ENCODE results near the gene NTF3. TPM values are rescaled to one million over a fixed set of nuclear protein-coding genes. Genes with fewer than 3 reads are reported as not detected.

NTF3 gene
- 1 to 10 TPM; 4.1 to 6.4 (median 5.5) TPM for polyA plus RNA-seq (ENCODE audit: insufficient read length in 3 of 3)
- long read RNA-seq, donor 1, partial matches to known transcripts: 0 of 2 reads
- long read RNA-seq, donor 1, other reads (novel, unspliced or antisense): 0 of 2 reads
- long read RNA-seq, donor 2, transcript NTF3-202 (2 exons, 1,336 nt): major isoform, 5 of 8 reads
- long read RNA-seq, donor 2, partial matches to known transcripts: 0 of 8 reads
- long read RNA-seq, donor 2, other reads (novel, unspliced or antisense): 0 of 8 reads
- long read RNA-seq, donor 3, transcript NTF3-201 (1 exons, 1,028 nt): major isoform, 8 of 14 reads
- long read RNA-seq, donor 3, transcript NTF3-202 (2 exons, 1,336 nt): minor isoform, 5 of 14 reads
- long read RNA-seq, donor 3, partial matches to known transcripts: 0 of 14 reads
- long read RNA-seq, donor 3, other reads (novel, unspliced or antisense): 0 of 14 reads
- long read RNA-seq, donor 4, partial matches to known transcripts: 0 of 1 reads
- long read RNA-seq, donor 4, other reads (novel, unspliced or antisense): 0 of 1 reads
- long read RNA-seq, donor 5: 0 reads
- long read RNA-seq, donor 6, partial matches to known transcripts: 0 of 4 reads
- long read RNA-seq, donor 6, other reads (novel, unspliced or antisense): 0 of 4 reads
- long read RNA-seq, donor 7, partial matches to known transcripts: 0 of 5 reads
- long read RNA-seq, donor 7, other reads (novel, unspliced or antisense): 0 of 5 reads
- long read RNA-seq, donor 8, transcript NTF3-201 (1 exons, 1,028 nt): major isoform, 6 of 12 reads
- long read RNA-seq, donor 8, transcript NTF3-202 (2 exons, 1,336 nt): major isoform, 6 of 12 reads
- long read RNA-seq, donor 8, partial matches to known transcripts: 0 of 12 reads
- long read RNA-seq, donor 8, other reads (novel, unspliced or antisense): 0 of 12 reads
- long read RNA-seq, donor 9, partial matches to known transcripts: 0 of 4 reads
- long read RNA-seq, donor 9, other reads (novel, unspliced or antisense): 0 of 4 reads
- long read RNA-seq, donor 10, partial matches to known transcripts: 0 of 5 reads
- long read RNA-seq, donor 10, other reads (novel, unspliced or antisense): 0 of 5 reads
- long read RNA-seq, donor 11, partial matches to known transcripts: 0 of 1 reads
- long read RNA-seq, donor 11, other reads (novel, unspliced or antisense): 0 of 1 reads
- long read RNA-seq, donor 12, partial matches to known transcripts: 0 of 4 reads
- long read RNA-seq, donor 12, other reads (novel, unspliced or antisense): 0 of 4 reads
- long read RNA-seq, donor 13: 0 reads
- long read RNA-seq, donor 14, partial matches to known transcripts: 0 of 2 reads
- long read RNA-seq, donor 14, other reads (novel, unspliced or antisense): 0 of 2 reads
- long read RNA-seq, donor 15, partial matches to known transcripts: 0 of 3 reads
- long read RNA-seq, donor 15, other reads (novel, unspliced or antisense): 0 of 3 reads
- long read RNA-seq, donor 16, transcript NTF3-201 (1 exons, 1,028 nt): major isoform, 7 of 14 reads
- long read RNA-seq, donor 16, transcript NTF3-202 (2 exons, 1,336 nt): major isoform, 7 of 14 reads
- long read RNA-seq, donor 16, partial matches to known transcripts: 0 of 14 reads
- long read RNA-seq, donor 16, other reads (novel, unspliced or antisense): 0 of 14 reads

DNA sequence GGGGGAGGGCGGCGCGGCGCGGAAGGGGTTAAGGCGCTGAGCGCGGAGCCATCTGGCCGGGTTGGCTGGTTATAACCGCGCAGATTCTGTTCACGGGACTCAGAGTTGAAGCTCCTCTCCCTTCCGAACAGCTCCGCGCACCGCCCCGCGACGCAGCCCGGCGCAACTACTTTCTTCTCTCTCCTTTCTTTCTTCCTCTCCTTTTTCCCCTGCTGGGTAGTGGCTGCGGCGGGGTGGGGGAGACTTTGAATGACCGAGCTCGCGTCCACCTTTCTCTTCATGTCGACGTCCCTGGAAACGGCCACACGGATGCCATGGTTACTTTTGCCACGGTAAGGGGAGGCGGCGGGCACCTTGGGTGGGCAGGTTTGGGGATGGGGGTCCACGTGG is at the start of gene NTF3:
TSS of gene NTF3 (plus strand) at position 98 of the 390 bp plus-strand sequence. CDS start at position 315, 217 bp downstream.
- no peak for DNase-seq (ENCODE audit: extremely low read depth in 1 of 11, low read depth in 9 of 11, low spot score in 4 of 11)

DNA sequence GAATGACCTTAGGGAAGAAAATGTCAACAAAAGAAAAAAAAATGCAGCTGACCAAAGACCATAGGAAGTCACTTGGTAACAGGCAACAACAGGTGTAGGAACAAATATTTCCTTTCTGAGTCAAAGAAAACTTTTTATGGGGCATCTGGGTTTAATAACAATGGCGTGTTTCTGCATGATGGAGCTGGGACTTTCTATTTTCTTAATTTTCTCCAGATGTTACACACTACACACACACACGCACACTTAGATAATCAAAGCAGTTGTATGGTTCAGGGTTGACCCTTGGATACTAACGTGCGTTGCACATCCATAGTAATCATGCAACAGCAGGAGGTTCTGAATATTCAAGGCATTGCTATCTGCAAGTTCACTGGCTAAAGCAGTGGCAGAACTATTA is 47.9 kb upstream of the NTF3 start:
- DNase-seq (ENCODE audit: extremely low read depth in 1 of 11, low read depth in 9 of 11, low spot score in 4 of 11): no peak

DNA sequence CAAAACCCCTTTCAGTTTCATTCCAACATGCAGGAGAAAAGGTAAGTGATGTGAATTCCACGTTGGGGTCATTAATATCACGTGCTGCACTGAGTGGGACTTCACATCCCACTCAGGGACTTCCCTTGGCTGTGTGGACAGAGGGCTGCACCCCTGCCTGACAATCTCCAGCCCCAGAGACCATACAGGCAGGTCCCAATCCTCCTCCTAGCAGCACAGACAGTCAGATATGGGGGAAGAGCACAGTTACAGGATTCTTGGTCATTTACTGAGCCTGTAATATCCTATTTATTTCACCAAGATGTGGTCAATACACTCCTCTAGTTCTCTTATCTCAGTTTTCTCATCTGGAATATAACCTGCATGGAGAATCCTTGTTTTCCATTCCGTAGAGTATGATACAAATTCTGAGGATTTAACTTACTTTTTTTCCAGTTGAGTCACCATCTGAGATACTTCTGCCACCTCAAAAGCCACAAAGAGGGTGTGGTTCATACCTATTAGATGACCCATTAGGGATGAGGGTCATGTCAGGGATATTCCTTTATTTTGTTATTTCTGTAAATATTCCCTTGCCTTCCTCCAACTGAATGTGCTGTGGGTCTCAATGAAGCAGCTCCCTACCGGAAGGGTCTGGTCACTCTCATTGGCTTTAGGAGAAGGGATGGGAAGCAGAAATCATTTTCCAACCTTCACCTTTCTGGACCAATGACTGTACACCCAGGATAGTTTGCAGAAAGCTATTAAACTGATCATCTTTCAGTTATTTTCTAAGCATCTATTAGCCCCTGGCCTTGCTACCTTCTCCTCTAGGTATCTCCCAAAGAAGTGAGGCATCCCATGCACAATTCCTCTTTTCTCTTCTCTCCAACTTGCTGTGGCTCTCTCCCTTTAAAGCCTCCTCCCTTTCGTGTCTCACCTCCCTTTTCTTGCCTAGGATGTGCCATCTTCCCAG is 43.0 kb upstream of the NTF3 start:
- DNase-seq (ENCODE audit: extremely low read depth in 1 of 11, low read depth in 9 of 11, low spot score in 4 of 11): no peak

DNA sequence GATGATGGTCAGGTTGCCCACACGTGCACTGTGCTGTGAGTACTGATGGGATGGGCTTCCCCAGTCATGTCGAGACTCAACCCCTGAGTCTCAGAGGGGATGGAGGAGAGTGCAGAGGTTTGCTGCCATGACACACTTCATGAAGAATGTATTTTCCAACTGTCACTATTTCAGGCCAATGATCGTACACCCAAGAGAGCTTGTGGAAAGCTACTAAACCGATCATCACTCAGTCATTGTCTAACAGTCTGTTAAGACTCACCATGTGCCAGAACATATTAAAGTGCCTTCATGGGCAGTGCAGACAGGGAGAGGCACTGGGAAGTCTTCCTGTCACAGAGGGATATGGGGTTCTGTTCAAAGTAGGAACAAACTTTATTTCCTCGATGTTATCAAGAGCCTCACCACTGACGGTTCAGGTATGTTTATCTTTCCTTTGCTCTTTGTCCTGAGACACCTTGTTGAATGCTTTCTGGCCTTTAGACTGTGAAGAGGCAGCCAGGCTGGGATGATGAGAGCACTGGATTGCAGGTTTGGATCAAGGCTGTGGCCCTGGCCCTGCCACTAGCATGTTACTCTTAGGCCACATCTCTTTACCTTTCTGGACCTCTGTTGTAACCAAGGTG is 41.6 kb upstream of the NTF3 start:
- DNase-seq (ENCODE audit: extremely low read depth in 1 of 11, low read depth in 9 of 11, low spot score in 4 of 11): no peak

DNA sequence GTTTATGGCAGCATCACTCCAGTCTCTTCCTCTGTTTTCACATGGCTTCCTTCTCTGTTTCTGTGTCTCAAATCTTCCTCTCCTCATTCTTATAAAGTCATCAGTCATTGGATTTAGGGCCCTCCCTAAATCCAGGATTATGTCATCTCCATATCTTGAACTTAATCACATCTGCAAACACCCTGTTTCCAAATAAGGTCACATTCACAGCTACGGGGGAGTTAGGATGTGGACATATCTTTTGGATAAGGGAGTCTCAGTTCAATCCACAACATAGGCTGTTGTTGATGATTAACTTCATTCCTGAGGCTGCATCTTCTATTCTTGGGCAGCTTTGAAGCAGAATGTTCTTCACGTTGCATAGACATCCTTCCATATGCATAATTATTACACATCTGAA is 40.3 kb upstream of the NTF3 start:
- DNase-seq (ENCODE audit: extremely low read depth in 1 of 11, low read depth in 9 of 11, low spot score in 4 of 11): no peak

DNA sequence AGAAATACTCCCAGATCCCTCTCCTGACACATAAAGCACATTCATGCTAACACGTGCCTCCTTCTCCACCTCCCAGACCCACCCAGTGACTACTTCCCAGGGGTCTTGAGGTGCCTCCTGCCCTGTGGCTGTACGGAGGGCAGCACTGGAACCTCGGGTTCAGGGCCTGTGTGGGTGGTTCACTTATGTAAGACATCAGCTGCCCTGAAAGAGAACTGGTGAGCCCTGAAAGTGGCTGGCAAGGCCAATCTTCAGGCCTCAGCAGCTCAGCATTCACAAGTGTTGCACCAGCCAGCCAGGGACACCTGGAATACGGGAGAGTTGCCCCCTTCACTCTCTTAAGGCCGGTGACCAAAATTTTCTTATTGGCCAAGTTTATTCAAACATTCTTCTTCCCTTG is 38.9 kb upstream of the NTF3 start:
- DNase-seq (ENCODE audit: extremely low read depth in 1 of 11, low read depth in 9 of 11, low spot score in 4 of 11): no peak

DNA sequence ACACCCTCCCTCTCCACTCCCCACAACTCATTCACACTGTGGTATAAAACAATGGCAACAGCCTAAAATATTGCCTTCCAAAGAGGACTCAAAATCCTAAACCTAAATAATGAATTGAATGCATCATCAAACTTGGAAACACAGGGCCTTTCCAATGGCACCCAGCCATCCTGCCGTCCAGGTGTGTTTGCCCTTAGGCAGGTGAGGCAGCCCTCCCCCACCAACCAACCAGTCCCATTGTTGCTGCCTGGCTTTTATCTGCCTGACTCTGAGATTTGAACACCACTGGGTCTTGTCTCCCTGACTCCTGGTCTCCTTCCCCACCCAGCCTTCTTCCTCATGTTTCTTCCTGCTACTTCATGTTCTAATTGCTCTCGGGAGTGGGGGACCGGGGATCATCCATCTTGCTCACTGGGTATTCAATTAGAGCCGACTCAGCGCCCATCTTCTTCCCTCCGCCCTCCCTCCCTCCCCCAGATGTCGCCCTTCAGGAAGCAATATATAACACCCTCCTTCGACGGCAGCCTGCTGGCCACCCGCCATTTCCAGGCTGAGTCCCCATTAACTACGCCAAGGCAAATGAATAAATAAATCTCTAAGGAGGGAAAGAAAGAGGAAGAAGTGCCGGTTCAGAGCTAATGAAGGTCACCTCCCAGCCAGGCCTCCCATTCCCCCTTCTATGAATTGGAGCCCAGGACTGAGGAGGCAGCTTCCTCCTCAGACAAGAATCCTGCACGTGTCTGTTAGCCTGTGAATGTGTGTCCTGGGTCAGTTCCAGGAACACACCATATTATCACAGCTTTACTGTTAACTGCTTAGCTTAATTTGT is 36.3 kb upstream of the NTF3 start:
- DNase-seq (ENCODE audit: extremely low read depth in 1 of 11, low read depth in 9 of 11, low spot score in 4 of 11): peak in 7 of 11 donors; percentile 26 to 45 (median 41)

DNA sequence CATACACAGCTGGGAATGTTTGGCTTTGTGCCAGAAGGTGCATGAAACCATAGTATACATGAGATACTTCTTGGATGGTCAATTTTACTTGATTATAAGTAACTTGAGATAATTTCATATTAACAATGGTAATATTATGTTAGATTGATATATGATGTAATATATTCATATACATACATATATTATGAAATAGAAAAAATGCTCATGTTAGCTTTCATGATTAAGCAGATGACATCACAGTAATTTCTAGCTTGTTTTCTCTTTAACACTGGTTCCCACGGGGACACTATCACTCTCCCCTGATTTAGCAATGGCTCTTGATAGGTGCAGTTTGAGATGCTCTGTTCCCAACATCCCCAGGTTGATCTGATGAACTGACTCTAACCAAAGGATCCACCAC is 35.4 kb upstream of the NTF3 start:
- DNase-seq (ENCODE audit: extremely low read depth in 1 of 11, low read depth in 9 of 11, low spot score in 4 of 11): no peak

DNA sequence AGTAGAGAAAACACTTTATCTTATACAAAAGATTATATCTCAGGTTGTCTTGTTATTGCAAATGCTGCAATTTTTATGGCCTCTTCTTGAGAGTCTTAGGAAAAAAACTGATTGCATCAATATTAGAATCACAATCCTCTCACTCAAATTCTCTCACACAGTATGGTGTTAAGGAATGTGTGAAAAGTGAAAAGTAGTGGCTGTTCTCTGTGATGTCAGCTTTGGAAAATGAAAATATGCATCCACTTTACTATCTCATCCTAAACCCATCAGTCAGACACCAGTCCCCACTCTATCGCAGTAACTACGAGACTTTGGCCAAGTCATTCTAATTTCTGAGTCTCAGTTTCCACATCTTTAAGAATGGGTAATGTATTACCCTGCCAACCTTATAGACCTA is 32.6 kb upstream of the NTF3 start:
- DNase-seq (ENCODE audit: extremely low read depth in 1 of 11, low read depth in 9 of 11, low spot score in 4 of 11): no peak

DNA sequence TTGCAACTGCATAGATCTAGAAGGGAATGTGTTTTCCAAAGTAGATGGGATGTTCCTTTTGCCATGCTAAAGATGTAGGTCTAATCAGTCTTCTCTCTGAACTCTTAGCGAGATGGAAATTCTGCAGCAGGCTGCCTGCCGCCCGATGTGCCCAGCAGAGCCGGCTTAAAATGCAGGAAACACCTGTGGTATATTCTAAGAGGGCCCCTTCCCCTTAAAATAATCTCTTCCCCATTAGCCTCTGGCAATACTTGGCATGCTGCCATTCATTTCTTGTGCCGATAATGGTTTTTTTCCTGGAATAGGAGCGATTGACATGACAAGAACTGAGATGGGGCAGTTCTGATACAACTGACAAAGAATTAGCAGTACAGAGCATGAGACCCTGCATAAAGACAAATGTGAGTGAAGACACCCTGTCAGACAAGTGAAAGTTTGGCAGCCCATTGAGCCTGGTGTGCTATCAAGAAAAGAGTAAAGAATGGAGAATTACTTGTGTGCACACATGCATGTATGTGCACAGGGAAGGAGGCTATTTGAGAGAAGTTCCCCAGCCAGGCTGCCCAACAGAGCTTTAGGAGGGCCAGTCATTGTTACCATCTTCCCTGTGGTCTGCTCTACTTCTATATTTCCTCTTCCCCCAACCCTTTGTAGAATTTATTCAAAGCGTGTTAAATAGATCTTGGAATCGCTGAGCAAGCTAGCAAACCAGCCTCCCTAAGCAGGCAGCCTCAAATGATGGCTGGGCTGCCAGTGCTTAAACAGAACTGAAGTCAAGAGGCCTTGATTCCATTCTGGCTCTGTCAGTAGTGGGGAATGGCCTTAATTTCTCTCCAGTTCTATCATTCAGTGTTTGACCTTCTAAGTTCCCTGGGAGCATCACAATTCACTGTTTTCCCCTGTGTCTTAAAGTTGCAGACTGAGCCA is 29.6 kb upstream of the NTF3 start:
- no peak for DNase-seq (ENCODE audit: extremely low read depth in 1 of 11, low read depth in 9 of 11, low spot score in 4 of 11)

DNA sequence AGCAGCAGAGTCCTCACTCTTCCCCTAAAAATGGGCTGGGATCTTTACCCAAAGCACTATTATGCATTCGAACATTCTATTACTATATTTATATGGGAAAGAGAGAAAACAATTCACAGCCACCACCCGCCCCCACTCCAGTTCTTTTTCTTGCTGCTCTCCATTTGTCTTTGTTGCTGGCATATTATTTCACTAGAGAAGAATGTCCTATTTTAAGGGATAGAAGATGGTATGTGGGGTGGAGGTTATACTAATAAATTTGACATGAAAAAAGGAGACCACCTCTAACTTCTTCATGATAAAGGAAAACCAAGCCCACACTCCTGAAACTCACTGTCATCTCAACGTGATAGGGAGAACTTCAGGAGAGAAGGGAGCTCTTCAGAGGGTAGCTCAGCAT is 28.5 kb upstream of the NTF3 start:
- no peak for DNase-seq (ENCODE audit: extremely low read depth in 1 of 11, low read depth in 9 of 11, low spot score in 4 of 11)

DNA sequence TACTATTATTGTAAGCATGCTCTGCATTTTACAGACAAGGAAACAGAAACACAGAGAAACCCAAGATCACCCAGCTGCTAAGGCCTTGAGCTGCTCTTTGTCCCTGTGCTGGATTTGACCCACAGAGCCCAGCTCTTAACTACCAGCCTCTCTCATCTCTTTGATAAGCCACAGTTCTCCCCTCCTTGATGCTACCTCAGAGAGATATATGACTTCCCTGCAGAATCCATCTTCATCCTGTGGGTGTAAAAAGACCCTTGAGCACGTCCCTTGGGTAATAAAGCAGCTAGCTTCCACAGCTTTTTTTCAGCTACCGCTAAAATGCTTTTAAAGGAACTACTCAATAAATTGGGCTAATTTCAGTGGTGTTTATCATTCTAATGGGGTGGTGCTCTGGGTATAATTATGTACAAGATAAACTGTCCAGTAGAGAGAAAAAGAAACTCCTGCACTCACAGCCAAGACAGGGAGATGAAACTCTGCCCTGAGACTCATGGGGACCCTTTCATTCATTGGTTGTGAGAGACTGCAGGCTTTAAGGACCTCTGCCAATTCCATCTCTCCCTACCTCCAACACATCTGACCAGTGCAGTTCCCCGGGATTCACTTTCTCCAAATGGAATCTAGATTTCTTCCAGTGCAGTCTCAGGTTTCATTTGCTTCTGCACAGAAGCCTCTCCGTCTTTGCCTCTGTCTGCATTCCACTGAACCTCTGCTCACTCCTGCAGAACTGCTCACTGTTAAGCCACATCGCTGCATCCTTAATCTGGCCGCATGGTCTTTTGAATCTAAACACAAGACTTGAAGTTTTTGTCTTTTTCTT is 24.7 kb upstream of the NTF3 start:
- DNase-seq (ENCODE audit: extremely low read depth in 1 of 11, low read depth in 9 of 11, low spot score in 4 of 11): peak in 1 of 11 donors; percentile 44

DNA sequence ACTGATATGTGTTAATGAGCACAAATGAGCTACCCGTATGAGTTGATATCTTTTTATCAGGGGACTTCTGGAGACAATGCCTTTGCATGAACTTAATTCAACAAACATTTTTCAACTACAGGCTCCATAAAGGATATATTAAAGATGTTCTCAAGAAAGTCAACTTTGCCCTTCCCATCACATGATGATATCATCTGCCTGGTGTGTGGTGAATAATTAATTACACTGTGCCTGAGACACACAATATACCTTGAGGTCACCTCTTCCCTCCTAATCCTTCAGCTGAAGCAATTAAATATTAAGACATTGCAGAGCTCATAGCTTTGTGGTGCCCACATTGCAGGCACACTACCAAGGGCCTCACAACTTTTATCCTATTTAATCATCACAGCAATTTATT is 22.3 kb upstream of the NTF3 start:
- no peak for DNase-seq (ENCODE audit: extremely low read depth in 1 of 11, low read depth in 9 of 11, low spot score in 4 of 11)

DNA sequence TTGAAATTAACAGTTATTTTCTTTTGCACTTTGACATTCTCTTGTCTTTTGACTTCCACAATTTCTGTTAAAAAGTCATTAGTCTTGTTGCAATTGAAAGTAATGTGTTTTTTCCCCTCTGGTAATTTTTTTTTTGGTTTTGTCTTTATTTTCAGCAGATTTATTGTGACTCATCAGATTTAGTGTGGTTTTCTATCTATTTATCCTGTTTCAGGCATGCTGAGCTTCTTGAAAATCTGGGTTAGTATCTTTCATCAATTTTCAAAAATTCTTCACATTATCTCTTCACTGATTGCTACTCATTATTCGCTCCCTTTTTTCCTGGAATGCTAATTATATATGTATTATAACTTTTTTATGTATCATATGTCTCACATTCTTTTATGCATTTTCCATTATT is 15.3 kb upstream of the NTF3 start:
- no peak for DNase-seq (ENCODE audit: extremely low read depth in 1 of 11, low read depth in 9 of 11, low spot score in 4 of 11)
